Stimulated activated CD8-positive, alpha-beta memory T cell treated with anti-CD3 and anti-CD28 coated beads, Interleukin-7, amount 100 ng/mL, for 1 hour (primary cell): Measurements from ENCODE around the gene SRD5A1.

Experiments
- DNase-seq, 2 donors: peaks; one replicate each; pipeline ENCODE4 v3.0.0-alpha.2; 2020; ENCODE audit warnings: low read depth in 2 of 2

The SRD5A1 gene

GRCh38 chr5:6604946-6605345 lies 28.3 kb upstream of the SRD5A1 start:
- no peak for DNase-seq

DNA sequence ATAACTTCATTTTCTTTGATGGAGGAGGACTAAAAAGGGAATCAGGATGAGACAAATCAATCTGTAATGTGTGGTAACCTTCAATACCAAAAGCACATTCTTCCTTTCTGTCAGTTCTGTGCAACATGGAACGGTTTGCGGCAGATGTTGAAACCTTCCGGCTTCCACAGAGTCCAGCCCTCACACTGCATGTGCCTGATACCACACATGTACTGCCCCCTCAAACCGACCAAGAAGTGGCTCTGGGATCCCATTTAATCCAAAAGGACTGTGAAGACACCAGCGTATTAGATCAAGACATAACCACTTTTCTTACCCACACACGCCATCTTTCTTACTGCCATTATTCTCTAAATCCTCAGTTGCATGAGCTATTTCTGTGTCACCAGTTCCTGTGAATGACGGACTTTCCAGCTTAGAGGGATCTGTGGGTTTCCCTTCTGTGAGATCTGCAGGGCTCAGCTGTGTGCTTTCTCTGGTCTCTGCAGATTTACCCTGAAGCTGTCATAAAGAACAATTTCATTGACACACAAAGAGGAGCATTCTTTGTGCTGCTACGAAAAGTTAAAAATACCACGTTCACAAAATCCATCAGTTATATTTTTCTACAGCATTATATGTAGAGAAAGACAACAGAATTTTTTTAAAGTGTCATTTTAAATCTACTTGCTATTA lies 26.2 kb upstream of the SRD5A1 start:
- DNase-seq = no peak

DNA sequence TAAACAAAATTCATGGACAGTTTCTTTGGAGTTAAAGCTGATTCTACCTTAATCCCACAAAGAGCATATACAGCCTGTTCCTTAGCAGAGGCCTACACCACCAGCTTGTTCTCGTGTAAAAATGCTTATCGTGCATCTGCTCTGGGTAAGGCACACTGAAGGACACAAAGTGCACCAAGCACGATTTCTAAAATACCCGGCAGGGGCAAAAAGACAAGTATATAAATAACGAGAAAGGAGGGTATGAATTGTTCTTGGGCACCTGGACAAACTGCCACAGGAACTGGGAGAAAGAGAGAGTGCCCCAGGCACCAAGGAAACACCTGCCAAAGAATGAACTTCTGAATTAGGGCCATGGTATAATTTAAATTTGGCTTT lies 25.7 kb upstream of the SRD5A1 start:
- DNase-seq = no peak

DNA sequence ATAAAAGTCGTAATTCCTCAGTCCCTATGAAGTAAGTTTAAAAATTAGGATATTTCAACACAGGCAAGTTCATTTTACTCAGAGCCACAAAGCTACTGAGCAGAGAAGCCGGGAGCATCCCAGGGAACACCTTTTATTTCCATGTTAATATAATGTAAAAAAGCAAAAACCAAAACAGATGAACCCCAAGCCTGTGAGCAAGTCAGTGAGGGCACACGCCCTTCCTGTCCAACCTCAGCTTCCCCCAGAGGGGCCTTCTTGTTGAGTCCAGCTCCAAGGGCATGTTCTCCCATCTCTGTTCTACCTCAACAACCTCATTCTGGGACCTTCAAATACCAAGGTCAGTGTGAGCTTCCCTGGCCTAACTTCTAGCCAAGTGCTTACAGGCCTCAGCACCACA lies 25.2 kb upstream of the SRD5A1 start:
- DNase-seq = no peak

GRCh38 chr5:6611334-6612256 lies 21.6 kb upstream of the SRD5A1 start:
- DNase-seq = no peak

DNA sequence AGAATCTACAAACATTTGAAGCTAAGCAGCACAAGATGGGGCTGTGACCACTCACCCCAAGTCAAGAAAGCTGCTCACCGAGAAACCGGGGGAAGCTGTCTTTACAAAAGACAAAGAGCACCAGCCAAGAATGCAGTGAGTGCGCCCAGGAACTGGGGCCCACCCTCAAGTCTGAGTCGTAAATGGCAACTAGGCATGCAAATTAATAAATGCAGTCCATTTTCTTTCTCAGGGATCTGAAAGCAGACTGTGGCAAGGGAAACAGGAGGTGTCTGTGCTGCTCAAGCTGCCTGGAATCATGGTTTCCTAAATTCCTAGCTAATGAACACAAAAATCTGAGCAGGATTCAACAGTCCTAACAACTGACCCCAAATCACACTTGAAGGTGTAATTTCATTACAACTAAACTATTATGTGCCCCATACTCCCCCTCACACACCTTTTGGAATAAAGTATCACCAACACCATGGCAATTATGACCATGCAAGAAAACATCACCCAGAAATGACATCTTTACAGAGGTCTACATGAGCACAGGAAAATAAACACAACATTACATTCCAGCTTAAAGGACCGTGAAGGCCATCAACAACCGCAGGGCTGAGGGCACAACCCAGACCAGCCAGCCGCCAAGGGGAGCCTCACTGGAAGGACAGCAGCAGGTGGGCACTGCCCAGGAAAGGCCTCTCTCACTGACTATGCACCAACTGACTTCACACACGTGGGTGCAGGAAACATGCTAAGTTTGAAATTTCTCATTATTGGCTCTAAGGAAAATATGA lies 18.0 kb upstream of the SRD5A1 start:
- DNase-seq = no peak

DNA sequence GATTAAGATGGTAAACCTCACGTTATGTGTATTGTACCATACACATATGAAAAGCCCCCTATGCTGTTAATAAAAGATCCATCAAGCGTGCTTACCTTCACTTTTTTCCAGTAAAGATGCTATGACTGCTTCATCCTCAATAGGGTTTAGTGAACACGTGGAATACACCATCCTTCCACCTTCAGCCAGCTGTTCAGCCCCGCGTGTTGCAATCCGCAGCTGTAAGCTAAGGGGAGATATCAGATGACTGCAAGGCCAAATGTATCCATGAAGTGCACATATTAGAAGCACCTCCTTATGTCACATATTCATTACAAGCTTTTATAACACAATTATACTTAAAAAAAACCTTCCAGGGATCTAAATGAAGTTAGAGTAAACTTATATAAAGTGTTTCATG lies 16.6 kb upstream of the SRD5A1 start:
- DNase-seq = no peak

- no peak for DNase-seq
Observed at GRCh38 chr5:6623228-6623627, 10.0 kb upstream of the SRD5A1 start.

- DNase-seq = no peak
Observed at GRCh38 chr5:6623941-6624340, 9.3 kb upstream of the SRD5A1 start.

GRCh38 chr5:6626508-6626907 lies 6.7 kb upstream of the SRD5A1 start:
- no peak for DNase-seq

DNA sequence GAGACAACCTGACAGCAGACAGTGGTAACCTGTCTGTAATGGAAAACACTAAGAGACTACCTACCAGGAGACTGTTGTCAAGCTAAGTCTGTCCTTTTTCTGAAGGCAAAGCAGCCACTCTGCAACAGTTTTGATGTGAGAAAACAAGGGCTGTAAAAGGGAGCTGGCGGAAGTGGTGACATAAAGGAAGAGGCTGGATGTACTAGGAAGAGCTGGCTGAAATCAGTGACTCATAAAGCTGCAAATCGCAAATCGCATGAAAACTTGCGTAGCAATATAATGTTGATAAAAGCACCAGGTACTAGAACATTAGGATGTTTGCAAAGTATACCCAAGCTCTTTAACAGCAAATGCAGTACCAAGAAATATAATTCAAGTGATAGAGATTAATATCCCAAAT lies 1.8 kb upstream of the SRD5A1 start:
- no peak for DNase-seq

DNA sequence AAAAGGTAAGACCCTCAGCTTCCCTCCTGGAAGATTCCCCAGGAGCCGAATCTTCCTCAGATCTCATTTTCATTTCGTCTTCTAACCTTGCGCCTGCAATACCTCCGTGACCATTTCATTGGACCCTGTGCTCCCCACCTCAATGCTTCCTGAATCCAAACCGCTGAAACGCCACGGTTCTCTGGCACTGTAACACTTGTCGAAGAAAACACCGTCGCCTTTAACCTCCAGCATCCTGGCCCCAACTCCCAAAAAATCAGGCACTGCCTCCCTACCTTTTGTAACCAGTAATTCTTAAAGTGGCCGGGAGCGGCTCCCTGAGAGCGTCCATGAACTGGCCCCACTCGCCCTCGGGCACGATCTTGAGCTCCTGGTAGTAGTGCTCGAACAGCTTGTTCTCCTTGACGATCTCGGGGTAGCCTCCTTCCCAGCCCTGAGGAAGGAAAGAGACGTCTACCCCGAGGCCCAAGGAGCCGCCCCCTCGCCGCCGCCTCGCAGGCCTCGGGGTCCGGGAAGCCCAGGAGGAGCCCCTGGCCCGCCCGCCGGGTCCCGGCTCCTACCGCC lies 834 bp upstream of the SRD5A1 start:
- DNase-seq = peak in 1 of 2 donors; percentile 0

GRCh38 chr5:6633469-6634245 lies 417 bp downstream of the SRD5A1 start:
- DNase-seq = no peak

DNA sequence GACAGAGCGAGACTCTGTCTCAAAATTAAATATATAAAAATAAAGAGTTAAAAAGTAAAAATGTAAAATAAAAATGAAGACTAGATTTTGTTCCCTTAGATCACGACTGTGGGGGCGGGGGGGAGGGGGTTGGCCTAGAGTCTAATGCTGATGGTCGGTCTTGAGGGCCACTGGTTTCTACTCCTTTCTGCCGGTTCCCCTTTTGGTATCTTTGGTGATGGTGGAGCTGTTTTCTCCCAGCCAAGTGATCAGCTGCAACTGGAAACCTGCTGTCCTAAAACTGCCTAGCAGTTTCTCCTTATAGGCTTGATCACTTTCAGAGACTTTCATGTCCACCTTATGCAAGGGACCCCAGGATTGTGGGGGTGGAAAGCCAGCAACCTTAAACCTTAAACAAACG lies 1.1 kb downstream of the SRD5A1 start:
- DNase-seq = no peak

DNA sequence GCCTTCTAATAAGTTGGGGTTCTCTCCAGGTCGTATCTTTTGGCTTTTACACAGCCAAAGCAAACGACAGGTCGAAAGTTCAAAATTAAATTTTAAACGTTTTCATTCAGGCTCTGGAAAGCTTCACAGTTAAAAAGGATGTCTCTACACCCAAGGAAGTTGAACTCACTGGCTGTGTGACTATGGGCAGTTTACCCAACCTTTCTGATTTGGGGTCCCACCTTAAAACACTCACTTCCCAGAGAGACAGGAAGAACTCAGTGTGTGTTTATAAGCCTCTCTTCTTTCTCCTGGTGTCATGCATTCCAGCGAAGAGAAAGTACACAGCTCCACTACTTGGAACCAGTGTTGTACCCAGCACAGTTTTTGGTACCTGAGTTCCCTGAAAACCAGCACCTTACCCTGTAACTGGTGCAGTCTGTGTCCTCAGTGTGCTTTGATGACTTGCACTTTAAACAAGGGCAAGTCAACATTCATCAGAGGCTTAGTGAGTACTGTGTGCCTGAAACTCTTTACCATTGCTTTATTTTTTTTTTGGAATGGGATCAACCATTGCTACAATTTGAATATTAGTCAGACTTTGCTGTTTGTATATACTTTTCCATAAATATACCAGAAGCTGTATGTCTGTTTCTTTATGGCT lies 1.7 kb downstream of the SRD5A1 start:
- no peak for DNase-seq

- DNase-seq = no peak
Observed at GRCh38 chr5:6636293-6636692, 3.1 kb downstream of the SRD5A1 start.

DNA sequence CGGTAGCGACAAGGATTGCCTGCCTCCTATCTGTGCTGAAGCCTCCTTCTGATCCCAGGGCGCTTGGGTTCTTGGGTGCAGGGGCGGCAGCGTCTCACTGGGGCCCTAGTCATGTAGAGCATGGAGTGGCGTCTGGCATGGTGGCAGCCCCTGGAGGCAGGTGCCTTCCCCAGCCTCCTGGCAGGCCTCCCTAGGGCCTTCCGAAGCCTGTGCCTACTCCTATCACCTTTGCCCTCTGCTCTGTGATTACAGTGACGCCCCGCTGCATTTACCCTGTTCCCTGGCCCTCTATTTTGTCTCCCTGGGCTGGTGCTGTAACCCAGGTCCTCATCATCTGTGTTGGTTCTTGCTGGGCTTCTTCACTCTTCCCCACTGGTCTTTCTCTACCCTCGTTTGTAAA lies 3.8 kb downstream of the SRD5A1 start:
- no peak for DNase-seq

DNA sequence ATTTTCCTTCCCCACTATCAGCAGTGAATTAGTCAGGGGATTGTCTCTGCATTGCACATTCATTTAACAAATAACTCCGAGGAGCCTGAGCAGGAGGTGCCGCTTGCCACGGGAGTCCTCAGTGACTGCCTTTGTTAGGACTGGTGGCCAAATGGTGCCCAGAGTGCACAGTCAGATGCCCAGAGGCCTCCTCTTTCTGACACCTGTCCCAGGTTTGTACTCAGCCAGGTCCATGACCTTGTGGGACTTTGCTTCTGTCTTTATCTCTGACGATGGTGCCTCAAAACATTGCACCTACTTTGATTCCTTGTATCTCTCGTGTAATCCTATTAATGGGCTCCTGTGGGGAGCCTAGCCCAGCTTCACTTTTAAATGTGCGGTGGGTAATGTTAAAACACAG lies 4.3 kb downstream of the SRD5A1 start:
- no peak for DNase-seq

DNA sequence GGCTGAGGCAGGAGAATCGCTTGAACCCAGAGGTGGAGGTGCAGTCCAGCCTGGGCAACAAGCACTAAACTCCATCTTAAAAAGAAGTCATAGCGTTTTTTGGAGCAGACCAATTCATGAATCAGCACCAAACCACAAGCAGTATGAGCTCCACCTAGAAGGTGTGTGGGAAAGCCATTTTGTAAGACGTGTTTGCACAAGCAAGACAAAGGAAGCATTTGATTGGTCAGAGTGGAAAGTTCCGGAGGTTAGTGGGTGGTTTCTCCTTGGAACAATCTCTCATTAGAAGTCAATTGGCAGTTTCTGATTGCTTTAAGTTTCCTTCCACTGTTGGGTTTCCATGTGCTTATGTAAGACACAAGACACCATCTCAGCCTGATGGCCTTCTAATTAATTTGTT lies 5.0 kb downstream of the SRD5A1 start:
- DNase-seq = no peak

DNA sequence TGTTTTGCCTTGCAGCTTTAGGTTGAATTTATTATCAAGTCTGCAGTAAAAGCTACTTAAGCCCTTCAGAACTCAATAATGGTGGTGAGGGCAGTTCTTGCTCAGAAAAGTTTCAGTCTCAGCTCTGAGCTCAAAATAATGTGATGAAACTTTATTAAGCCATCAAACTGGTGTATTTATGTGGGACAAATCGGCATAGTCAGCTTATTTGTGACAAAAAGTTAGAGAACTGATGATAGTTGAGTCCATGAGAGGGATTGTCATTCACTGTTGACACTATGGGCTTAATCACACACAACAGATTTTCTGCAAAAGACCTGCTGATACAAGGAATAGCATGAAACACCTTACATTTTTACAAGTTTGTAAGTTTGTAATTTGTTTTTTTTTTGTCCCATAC lies 9.4 kb downstream of the SRD5A1 start:
- DNase-seq = no peak

GRCh38 chr5:6644794-6645241 lies 11.6 kb downstream of the SRD5A1 start:
- no peak for DNase-seq
